ENCODE measurements around the gene MAB21L1. TPM values are rescaled to one million over a fixed set of nuclear protein-coding genes. Genes with fewer than 3 reads are reported as not detected.

The MAB21L1 gene
- total and polyA plus RNA-seq, 2 donors (not counting 1 experiment from before 2014, with no cell fraction given) = not detected

- Histone ChIP-seq H3K79me2 (ENCODE audit: control insufficient read depth, insufficient read depth, low read length) (no peaks in the 10 kb centered on the region), H3K9ac (ENCODE audit: low read length) (no peak overlapping the region), H4K20me1 (ENCODE audit: control insufficient read depth, insufficient read depth, low read length, poor library complexity, severe bottlenecking) (no peaks in the 10 kb centered on the region), H3K9me3 (ENCODE audit: control extremely low read depth in 1 of 3, control insufficient read depth in 2 of 3, insufficient read depth in 1 of 3, low read length in 2 of 3) (peaks cover 0 to 9% (median 0%) of the 10 kb centered on the region in 3 donors), H3K27ac (ENCODE audit: low read length in 2 of 2) (no peak overlapping the region), H2AFZ (ENCODE audit: insufficient read depth, low read depth, low read length, poor library complexity, severe bottlenecking) (no peak overlapping the region), H3K4me1 (ENCODE audit: control insufficient read depth in 2 of 2, insufficient read depth in 2 of 2, low read length in 2 of 2) (peaks cover 10 to 16% of the 10 kb centered on the region in 2 donors), H3K27me3 (replicated peaks in 1 of 4; ENCODE audit: control extremely low read depth in 1 of 4, control insufficient read depth in 3 of 4, insufficient read depth in 4 of 4, low read length in 3 of 4) (peaks cover 0 to 27% (median 18%) of the 10 kb centered on the region in 4 experiments), H3K4me2 (replicated peaks; ENCODE audit: low read depth, low read length, poor library complexity, severe bottlenecking) (no peak overlapping the region), H3K4me3 (ENCODE audit: control extremely low read depth in 1 of 5, extremely low read depth in 1 of 5, insufficient read depth in 1 of 5, low read depth in 2 of 5, low read length in 4 of 5) (no peak overlapping the region), H3K36me3 (replicated peaks in 1 of 2; ENCODE audit: control extremely low read depth in 1 of 2, control insufficient read depth in 1 of 2, extremely low read depth in 1 of 2, insufficient read depth in 2 of 2, low read length in 1 of 2) (no peaks in the 10 kb centered on the region)
- H3K27me3 Mint-ChIP-seq = peaks cover 22% of the 10 kb centered on the region
- intact Hi-C loops (cut with micrococcal nuclease) = no loop called here
- no peaks in the 10 kb centered on the region for H3K9me3 Mint-ChIP-seq (ENCODE audit: insufficient read depth)
- no peak for TF ChIP-seq EZH2 (IDR thresholded peaks at IDR 0.05; ENCODE audit: borderline replicate concordance, insufficient read depth, low read depth, low read length, poor library complexity, severe bottlenecking)
- TF ChIP-seq, protein P1, sequence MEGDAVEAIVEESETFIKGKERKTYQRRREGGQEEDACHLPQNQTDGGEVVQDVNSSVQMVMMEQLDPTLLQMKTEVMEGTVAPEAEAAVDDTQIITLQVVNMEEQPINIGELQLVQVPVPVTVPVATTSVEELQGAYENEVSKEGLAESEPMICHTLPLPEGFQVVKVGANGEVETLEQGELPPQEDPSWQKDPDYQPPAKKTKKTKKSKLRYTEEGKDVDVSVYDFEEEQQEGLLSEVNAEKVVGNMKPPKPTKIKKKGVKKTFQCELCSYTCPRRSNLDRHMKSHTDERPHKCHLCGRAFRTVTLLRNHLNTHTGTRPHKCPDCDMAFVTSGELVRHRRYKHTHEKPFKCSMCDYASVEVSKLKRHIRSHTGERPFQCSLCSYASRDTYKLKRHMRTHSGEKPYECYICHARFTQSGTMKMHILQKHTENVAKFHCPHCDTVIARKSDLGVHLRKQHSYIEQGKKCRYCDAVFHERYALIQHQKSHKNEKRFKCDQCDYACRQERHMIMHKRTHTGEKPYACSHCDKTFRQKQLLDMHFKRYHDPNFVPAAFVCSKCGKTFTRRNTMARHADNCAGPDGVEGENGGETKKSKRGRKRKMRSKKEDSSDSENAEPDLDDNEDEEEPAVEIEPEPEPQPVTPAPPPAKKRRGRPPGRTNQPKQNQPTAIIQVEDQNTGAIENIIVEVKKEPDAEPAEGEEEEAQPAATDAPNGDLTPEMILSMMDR (IDR thresholded peaks at IDR 0.05) = no peak
- no peak for ATAC-seq (ENCODE audit: low read depth)
- H3K4me1 Mint-ChIP-seq = peaks cover 6% of the 10 kb centered on the region
- no CpG with 5 or more reads among the region's 1 CpG for WGBS (ENCODE audit: insufficient coverage)
- no peak overlapping the region for H3K4me3 Mint-ChIP-seq
- H3K27ac Mint-ChIP-seq = no peak overlapping the region
- ChIA-PET CTCF (no interaction called here), POLR2A (no interaction called here)
- DNase-seq = no peak
Observed at GRCh38 chr13:35482527-35482926, 6.0 kb upstream of the MAB21L1 start.

GRCh38 chr13:35481777-35482176 lies 5.3 kb upstream of the MAB21L1 start:
- Mint-ChIP-seq H3K4me3 (no peak overlapping the region), H3K9me3 (ENCODE audit: insufficient read depth) (no peaks in the 10 kb centered on the region), H3K27ac (no peak overlapping the region), H3K27me3 (peaks cover 30% of the 10 kb centered on the region), H3K4me1 (peaks cover 6% of the 10 kb centered on the region)
- Histone ChIP-seq H3K27me3 (replicated peaks in 1 of 4; ENCODE audit: control extremely low read depth in 1 of 4, control insufficient read depth in 3 of 4, insufficient read depth in 4 of 4, low read length in 3 of 4) (peaks cover 0 to 34% (median 24%) of the 10 kb centered on the region in 4 experiments), H3K4me1 (ENCODE audit: control insufficient read depth in 2 of 2, insufficient read depth in 2 of 2, low read length in 2 of 2) (peaks cover 10 to 21% of the 10 kb centered on the region in 2 donors), H2AFZ (ENCODE audit: insufficient read depth, low read depth, low read length, poor library complexity, severe bottlenecking) (no peak overlapping the region), H3K9ac (ENCODE audit: low read length) (no peak overlapping the region), H3K4me3 (ENCODE audit: control extremely low read depth in 1 of 5, extremely low read depth in 1 of 5, insufficient read depth in 1 of 5, low read depth in 2 of 5, low read length in 4 of 5) (no peak overlapping the region), H3K36me3 (replicated peaks in 1 of 2; ENCODE audit: control extremely low read depth in 1 of 2, control insufficient read depth in 1 of 2, extremely low read depth in 1 of 2, insufficient read depth in 2 of 2, low read length in 1 of 2) (no peaks in the 10 kb centered on the region), H3K27ac (ENCODE audit: low read length in 2 of 2) (no peak overlapping the region), H3K79me2 (ENCODE audit: control insufficient read depth, insufficient read depth, low read length) (no peaks in the 10 kb centered on the region), H3K9me3 (ENCODE audit: control extremely low read depth in 1 of 3, control insufficient read depth in 2 of 3, insufficient read depth in 1 of 3, low read length in 2 of 3) (peaks cover 0 to 9% (median 0%) of the 10 kb centered on the region in 3 donors), H3K4me2 (replicated peaks; ENCODE audit: low read depth, low read length, poor library complexity, severe bottlenecking) (no peak overlapping the region), H4K20me1 (ENCODE audit: control insufficient read depth, insufficient read depth, low read length, poor library complexity, severe bottlenecking) (no peaks in the 10 kb centered on the region)
- ChIA-PET POLR2A (no interaction called here), CTCF (no interaction called here)
- WGBS (ENCODE audit: insufficient coverage) = no CpG with 5 or more reads among the region's 2 CpGs
- intact Hi-C loops (cut with micrococcal nuclease) = no loop called here
- ATAC-seq (ENCODE audit: low read depth) (no peak), DNase-seq (no peak)
- TF ChIP-seq EZH2 (IDR thresholded peaks at IDR 0.05; ENCODE audit: borderline replicate concordance, insufficient read depth, low read depth, low read length, poor library complexity, severe bottlenecking) = no peak
- TF ChIP-seq, protein P1 (IDR thresholded peaks at IDR 0.05) = no peak
